GM19328 (cell line): Measurements from ENCODE around the gene GOLGA6D.
"Not testable (repeated sequence)": the region's sequence is repeated elsewhere in the genome, so short reads cannot be mapped to it uniquely, and the experiment has no call there.

Experiments
- ATAC-seq: cut with Tn5 transposase; IDR thresholded peaks from one replicate; pipeline ENCODE4 v1.9.1; 2021; ENCODE audit warnings: mild to moderate bottlenecking, moderate library complexity; ENCODE audit not compliant: unreplicated experiment

GOLGA6D gene

GRCh38 chr15:75328493-75329314 is 46.1 kb downstream of the GOLGA6D start:
- ATAC-seq = no peak

GRCh38 chr15:75329571-75329970 is 46.9 kb downstream of the GOLGA6D start:
- no peak for ATAC-seq

- ATAC-seq = not testable (repeated sequence)
Observed at GRCh38 chr15:75332093-75332492, 49.5 kb downstream of the GOLGA6D start.

- ATAC-seq = not testable (repeated sequence)
Observed at GRCh38 chr15:75333654-75334419, 51.2 kb downstream of the GOLGA6D start.

GRCh38 chr15:75335313-75335704 is 52.7 kb downstream of the GOLGA6D start:
- ATAC-seq = no peak

GRCh38 chr15:75335705-75336355 is 53.2 kb downstream of the GOLGA6D start, which contains the start of gene COMMD4:
COMMD4 (plus strand) TSS chr15:75336063; CDS start chr15:75336090, 27 bp downstream.
- no peak for ATAC-seq

GRCh38 chr15:75338661-75339240 is 56.1 kb downstream of the GOLGA6D start:
- no peak for ATAC-seq

- no peak for ATAC-seq
Observed at GRCh38 chr15:75339531-75340240, 57.1 kb downstream of the GOLGA6D start.

- ATAC-seq = no peak
Observed at GRCh38 chr15:75342221-75342620, 59.6 kb downstream of the GOLGA6D start.

- ATAC-seq = not testable (repeated sequence)
Observed at GRCh38 chr15:75343953-75344352, 61.3 kb downstream of the GOLGA6D start.
